GM13977 (cell line): Measurements from ENCODE around the gene LMBRD1.

Source experiments
- DNase-seq: peaks from one replicate; pipeline ENCODE4 v3.0.0; 2012; ENCODE audit warnings: low spot score
- CTCF ChIP-seq: IDR thresholded peaks from 2 replicates; pipeline ENCODE4 v1.5.1; 2012; ENCODE audit warnings: mild to moderate bottlenecking, control low read depth; ENCODE audit not compliant: insufficient read depth; ENCODE audit errors: extremely low read depth, missing control alignments
- in situ Hi-C: fragments of 300-500 bp; cut with MboI; formaldehyde crosslinking; loops from one replicate; pipeline ENCODE4 v1.12.0; 2022; ENCODE audit warnings: low sequenced_read_pairs, low pct_unique_long_range_greater_than_20kb, mixed read lengths, inconsistent platforms; ENCODE audit not compliant: unreplicated experiment

Gene LMBRD1

GRCh38 chr6:69729870-69730449, 66.8 kb downstream of the LMBRD1 start:
- peak; percentile 29 for TF ChIP-seq CTCF
- in situ Hi-C loops, result no loop called here
- DNase-seq, result no peak

- no peak for TF ChIP-seq CTCF
- in situ Hi-C loops, result no loop called here
- no peak for DNase-seq
Measured at GRCh38 chr6:69722683-69723082, 74.1 kb downstream of the LMBRD1 start.

GRCh38 chr6:69719602-69720193, 77.1 kb downstream of the LMBRD1 start:
- no peak for DNase-seq
- peak; percentile 40 for TF ChIP-seq CTCF
- in situ Hi-C loops, result no loop called here

GRCh38 chr6:69706724-69707123, 90.1 kb downstream of the LMBRD1 start:
- in situ Hi-C loops, result no loop called here
- no peak for TF ChIP-seq CTCF
- DNase-seq, result no peak

GRCh38 chr6:69705954-69706353, 90.9 kb downstream of the LMBRD1 start:
- in situ Hi-C loops, result no loop called here
- DNase-seq, result no peak
- TF ChIP-seq CTCF, result no peak

GRCh38 chr6:69704916-69705315, 91.9 kb downstream of the LMBRD1 start:
- TF ChIP-seq CTCF, result no peak
- in situ Hi-C loops, result no loop called here
- DNase-seq, result no peak
